ENCODE results near the gene PCDHA4.
"Not testable (repeated sequence)": the region's sequence is repeated elsewhere in the genome, so short reads cannot be mapped to it uniquely, and the experiment has no call there.

Gene PCDHA4

DNA sequence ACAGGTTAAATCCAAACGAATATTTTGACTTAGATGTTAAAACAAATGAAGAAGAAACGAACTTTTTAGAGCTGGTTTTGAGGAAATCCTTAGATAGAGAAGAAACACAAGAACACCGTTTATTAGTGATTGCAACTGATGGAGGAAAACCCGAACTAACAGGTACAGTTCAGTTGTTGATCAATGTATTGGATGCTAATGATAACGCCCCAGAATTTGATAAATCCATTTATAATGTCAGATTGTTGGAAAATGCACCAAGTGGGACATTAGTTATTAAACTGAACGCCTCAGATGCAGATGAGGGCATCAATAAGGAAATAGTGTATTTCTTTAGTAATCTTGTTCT is 15.4 kb downstream of the PCDHA4 start:
- DNase-seq: no peak

- DNase-seq: not testable (repeated sequence)
These were observed 16.1 kb downstream of the PCDHA4 start for GRCh38 chr5:140822969-140823368.

DNA sequence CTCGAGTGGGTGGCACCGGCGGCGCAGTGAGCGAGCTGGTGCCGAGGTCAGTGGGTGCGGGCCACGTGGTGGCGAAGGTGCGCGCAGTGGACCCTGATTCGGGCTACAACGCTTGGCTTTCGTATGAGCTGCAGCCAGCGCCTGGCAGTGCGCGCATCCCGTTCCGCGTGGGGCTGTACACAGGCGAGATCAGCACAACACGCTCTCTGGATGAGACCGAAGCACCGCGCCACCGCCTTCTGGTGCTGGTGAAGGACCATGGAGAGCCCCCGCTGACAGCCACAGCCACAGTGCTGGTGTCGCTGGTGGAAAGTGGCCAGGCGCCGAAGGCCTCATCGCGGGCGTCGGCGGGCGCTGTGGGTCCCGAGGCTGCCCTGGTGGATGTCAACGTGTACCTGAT is 16.6 kb downstream of the PCDHA4 start:
- no peak for DNase-seq

- DNase-seq: no peak
These were observed 21.0 kb downstream of the PCDHA4 start, which contains the start of gene PCDHA6 for GRCh38 chr5:140827704-140828361. PCDHA6 (plus strand) TSS chr5:140827960; CDS start chr5:140828092, 132 bp downstream.

- no peak for DNase-seq
These were observed 21.5 kb downstream of the PCDHA4 start for GRCh38 chr5:140828362-140828737.

GRCh38 chr5:140829511-140830501 is 22.9 kb downstream of the PCDHA4 start:
- not testable (repeated sequence) for DNase-seq

- DNase-seq: peak; percentile 15
These were observed 27.1 kb downstream of the PCDHA4 start, which contains the start of gene PCDHA7 for GRCh38 chr5:140833993-140834392. PCDHA7 (plus strand) TSS chr5:140834269; CDS start chr5:140834384, 115 bp downstream.

GRCh38 chr5:140834439-140835008 is 27.7 kb downstream of the PCDHA4 start:
- DNase-seq: not testable (repeated sequence)

DNA sequence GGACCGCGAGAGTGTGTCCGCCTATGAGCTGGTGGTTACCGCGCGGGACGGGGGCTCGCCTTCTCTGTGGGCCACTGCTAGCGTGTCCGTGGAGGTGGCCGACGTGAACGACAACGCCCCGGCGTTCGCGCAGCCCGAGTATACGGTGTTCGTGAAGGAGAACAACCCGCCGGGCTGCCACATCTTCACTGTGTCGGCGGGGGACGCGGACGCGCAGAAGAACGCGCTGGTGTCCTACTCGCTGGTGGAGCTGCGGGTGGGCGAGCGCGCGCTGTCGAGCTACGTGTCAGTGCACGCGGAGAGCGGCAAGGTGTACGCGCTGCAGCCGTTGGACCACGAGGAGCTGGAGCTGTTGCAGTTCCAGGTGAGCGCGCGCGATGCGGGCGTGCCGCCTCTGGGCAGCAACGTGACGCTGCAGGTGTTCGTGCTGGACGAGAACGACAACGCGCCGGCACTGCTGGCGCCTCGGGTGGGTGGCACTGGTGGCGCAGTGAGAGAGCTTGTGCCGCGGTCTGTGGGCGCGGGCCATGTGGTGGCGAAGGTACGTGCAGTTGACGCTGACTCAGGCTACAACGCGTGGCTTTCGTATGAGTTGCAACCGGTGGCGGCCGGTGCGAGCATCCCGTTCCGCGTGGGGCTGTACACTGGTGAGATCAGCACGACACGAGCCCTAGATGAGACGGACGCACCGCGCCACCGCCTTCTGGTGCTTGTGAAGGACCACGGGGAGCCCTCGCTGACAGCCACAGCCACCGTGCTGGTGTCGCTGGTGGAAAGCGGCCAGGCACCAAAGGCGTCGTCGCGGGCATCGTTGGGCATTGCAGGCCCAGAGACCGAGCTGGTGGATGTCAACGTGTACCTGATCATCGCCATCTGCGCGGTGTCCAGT is 29.0 kb downstream of the PCDHA4 start:
- no peak for DNase-seq

GRCh38 chr5:140840978-140841962 is 34.4 kb downstream of the PCDHA4 start, which contains the start of gene PCDHA8:
PCDHA8 (plus strand) TSS chr5:140841187; CDS start chr5:140841322, 135 bp downstream.
- DNase-seq: peak; percentile 33

GRCh38 chr5:140842798-140843733 is 36.2 kb downstream of the PCDHA4 start:
- DNase-seq: no peak

GRCh38 chr5:140848139-140849102 is 41.6 kb downstream of the PCDHA4 start, which contains the start of gene PCDHA9:
PCDHA9 (plus strand) TSS chr5:140848382; CDS start chr5:140848496, 114 bp downstream.
- not testable (repeated sequence) for DNase-seq

GRCh38 chr5:140849831-140850634 is 43.2 kb downstream of the PCDHA4 start:
- not testable (repeated sequence) for DNase-seq

DNA sequence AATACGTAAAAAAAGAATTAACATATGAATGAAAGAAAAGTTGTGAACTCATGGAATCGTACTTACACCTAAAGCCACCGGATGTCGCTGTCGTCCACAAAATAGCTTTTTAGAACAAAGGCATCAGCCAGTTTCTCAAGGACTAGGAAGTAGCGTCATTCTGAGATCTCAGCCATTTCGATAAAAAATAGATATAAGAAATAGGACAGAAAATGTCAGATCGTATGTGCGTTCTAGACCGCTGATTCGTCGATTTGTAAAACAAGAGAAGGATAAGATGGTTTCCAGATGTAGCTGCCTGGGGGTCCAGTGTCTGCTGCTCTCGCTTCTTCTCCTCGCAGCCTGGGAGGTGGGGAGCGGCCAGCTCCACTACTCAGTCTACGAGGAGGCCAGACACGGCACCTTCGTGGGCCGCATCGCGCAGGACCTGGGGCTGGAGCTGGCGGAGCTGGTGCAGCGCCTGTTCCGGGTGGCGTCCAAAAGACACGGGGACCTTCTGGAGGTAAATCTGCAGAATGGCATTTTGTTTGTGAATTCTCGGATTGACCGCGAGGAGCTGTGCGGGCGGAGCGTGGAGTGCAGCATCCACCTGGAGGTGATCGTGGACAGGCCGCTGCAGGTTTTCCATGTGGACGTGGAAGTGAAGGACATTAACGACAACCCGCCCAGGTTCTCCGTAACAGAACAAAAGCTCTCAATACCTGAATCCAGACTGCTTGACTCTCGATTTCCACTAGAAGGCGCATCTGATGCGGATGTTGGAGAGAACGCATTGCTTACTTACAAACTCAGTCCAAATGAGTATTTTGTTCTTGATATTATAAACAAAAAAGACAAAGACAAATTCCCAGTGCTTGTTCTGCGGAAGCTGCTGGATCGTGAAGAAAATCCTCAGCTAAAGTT is 49.2 kb downstream of the PCDHA4 start, which contains the start of gene PCDHA10:
Gene PCDHA10, plus strand, starts transcription at position 126 of the 903 bp plus-strand sequence. Its CDS starts 152 bp downstream, at position 278.
- DNase-seq: peak; percentile 12

DNA sequence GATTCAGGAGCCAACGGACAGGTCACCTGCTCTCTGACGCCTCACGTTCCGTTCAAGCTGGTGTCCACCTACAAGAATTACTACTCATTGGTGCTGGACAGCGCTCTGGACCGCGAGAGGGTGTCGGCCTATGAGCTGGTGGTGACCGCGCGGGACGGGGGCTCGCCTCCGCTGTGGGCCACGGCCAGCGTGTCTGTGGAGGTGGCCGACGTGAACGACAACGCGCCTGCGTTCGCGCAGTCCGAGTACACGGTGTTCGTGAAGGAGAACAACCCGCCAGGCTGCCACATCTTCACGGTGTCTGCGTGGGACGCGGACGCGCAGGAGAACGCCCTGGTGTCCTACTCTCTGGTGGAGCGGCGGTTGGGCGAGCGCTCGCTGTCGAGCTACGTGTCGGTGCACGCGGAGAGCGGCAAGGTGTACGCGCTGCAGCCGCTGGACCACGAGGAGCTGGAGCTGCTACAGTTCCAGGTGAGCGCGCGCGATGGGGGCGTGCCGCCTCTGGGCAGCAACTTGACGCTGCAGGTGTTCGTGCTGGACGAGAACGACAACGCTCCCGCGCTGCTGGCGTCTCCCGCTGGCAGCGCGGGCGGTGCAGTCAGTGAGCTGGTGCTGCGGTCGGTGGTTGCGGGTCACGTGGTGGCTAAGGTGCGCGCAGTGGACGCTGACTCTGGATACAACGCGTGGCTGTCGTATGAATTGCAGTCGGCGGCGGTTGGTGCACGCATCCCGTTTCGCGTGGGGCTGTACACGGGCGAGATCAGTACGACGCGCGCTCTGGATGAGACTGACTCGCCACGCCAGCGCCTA is 50.5 kb downstream of the PCDHA4 start:
- no peak for DNase-seq

GRCh38 chr5:140857987-140858240 is 51.0 kb downstream of the PCDHA4 start:
- DNase-seq: no peak

Data from hematopoietic multipotent progenitor cell treated with erythropoietin and hydrocortisone succinate and interleukin-3 and kit ligand, for 4 days (in vitro differentiated cells).